ENCODE data around the gene MCM5.

The MCM5 gene

GRCh38 chr22:35451592-35451991, 51.7 kb downstream of the MCM5 start:
- no peak overlapping the region for H3K4me3 ChIP-seq (ENCODE audit: low read length)
- no CpG with 5 or more reads among the region's 7 CpGs for WGBS (ENCODE audit: insufficient coverage, insufficient read length)
- H3K36me3 ChIP-seq (ENCODE audit: control insufficient read depth, insufficient read depth, low read length), result no peaks in the 10 kb centered on the region
- H3K9me3 ChIP-seq (ENCODE audit: control insufficient read depth, insufficient read depth, low read length), result no peaks in the 10 kb centered on the region
- no peak for DNase-seq (ENCODE audit: low read depth, low spot score)
- 0 out of 2 replicates have a peak, but pooled peaks cover 2% of the 10 kb centered on the region for H3K4me1 ChIP-seq (ENCODE audit: control insufficient read depth, insufficient read depth, low read length)
- no peak overlapping the region for H3K27ac ChIP-seq (ENCODE audit: low read length)
- H3K27me3 ChIP-seq (ENCODE audit: control insufficient read depth, insufficient read depth, low read length), result no peaks in the 10 kb centered on the region

GRCh38 chr22:35452351-35452781, 52.4 kb downstream of the MCM5 start:
- WGBS (ENCODE audit: insufficient coverage, insufficient read length), result no CpG with 5 or more reads among the region's 15 CpGs

GRCh38 chr22:35452810-35453743, 53.1 kb downstream of the MCM5 start:
- Histone ChIP-seq H3K4me1 (ENCODE audit: control insufficient read depth, insufficient read depth, low read length) (0 out of 2 replicates have a peak, but pooled peaks cover 2% of the 10 kb centered on the region), H3K36me3 (ENCODE audit: control insufficient read depth, insufficient read depth, low read length) (no peaks in the 10 kb centered on the region), H3K9me3 (ENCODE audit: control insufficient read depth, insufficient read depth, low read length) (no peaks in the 10 kb centered on the region), H3K4me3 (ENCODE audit: low read length) (no peak overlapping the region), H3K27me3 (ENCODE audit: control insufficient read depth, insufficient read depth, low read length) (no peaks in the 10 kb centered on the region), H3K27ac (ENCODE audit: low read length) (no peak overlapping the region)
- WGBS (ENCODE audit: insufficient coverage, insufficient read length), result no CpG with 5 or more reads among the region's 13 CpGs
- DNase-seq (ENCODE audit: low read depth, low spot score), result no peak

More at GRCh38 chr22:35452351-35452781, 52.4 kb downstream of the MCM5 start:
- H3K27ac ChIP-seq (ENCODE audit: low read length), result no peak overlapping the region
- H3K27me3 ChIP-seq (ENCODE audit: control insufficient read depth, insufficient read depth, low read length), result no peaks in the 10 kb centered on the region
- DNase-seq (ENCODE audit: low read depth, low spot score), result no peak
- no peaks in the 10 kb centered on the region for H3K9me3 ChIP-seq (ENCODE audit: control insufficient read depth, insufficient read depth, low read length)
- no peaks in the 10 kb centered on the region for H3K36me3 ChIP-seq (ENCODE audit: control insufficient read depth, insufficient read depth, low read length)
- H3K4me3 ChIP-seq (ENCODE audit: low read length), result no peak overlapping the region
- H3K4me1 ChIP-seq (ENCODE audit: control insufficient read depth, insufficient read depth, low read length), result 0 out of 2 replicates have a peak, but pooled peaks cover 2% of the 10 kb centered on the region

- no CpG with 5 or more reads among the region's 9 CpGs for WGBS (ENCODE audit: insufficient coverage, insufficient read length)
Measured at GRCh38 chr22:35454416-35455054, 54.6 kb downstream of the MCM5 start.

DNA sequence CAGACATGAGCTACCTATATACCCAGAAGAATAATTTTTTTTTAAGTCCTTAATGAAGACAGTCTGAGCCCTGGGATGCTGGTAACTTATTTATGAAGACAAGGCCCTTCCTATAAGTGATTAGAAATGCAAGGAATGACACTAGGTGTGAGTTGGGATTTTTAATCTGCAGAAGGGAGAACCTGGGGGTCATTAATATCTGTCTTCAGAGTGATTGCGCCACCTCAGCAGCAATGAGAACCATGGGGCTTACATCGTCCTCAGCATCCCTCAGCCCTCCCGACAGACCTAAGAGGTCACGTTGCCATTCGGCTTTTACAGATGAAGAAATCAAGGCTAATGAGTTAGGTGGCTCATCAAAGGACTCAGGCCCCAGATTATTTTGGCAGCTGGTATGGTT, 55.6 kb downstream of the MCM5 start:
- H3K4me3 ChIP-seq (ENCODE audit: low read length), result no peak overlapping the region
- no peaks in the 10 kb centered on the region for H3K27me3 ChIP-seq (ENCODE audit: control insufficient read depth, insufficient read depth, low read length)
- no CpG with 5 or more reads among the region's 5 CpGs for WGBS (ENCODE audit: insufficient coverage, insufficient read length)
- H3K27ac ChIP-seq (ENCODE audit: low read length), result no peak overlapping the region
- H3K36me3 ChIP-seq (ENCODE audit: control insufficient read depth, insufficient read depth, low read length), result no peaks in the 10 kb centered on the region
- DNase-seq (ENCODE audit: low read depth, low spot score), result no peak
- peaks cover 4% of the 10 kb centered on the region; the same call in 1 of the 2 replicates for H3K4me1 ChIP-seq (ENCODE audit: control insufficient read depth, insufficient read depth, low read length)
- H3K9me3 ChIP-seq (ENCODE audit: control insufficient read depth, insufficient read depth, low read length), result no peaks in the 10 kb centered on the region

More at GRCh38 chr22:35454416-35455054, 54.6 kb downstream of the MCM5 start:
- Histone ChIP-seq H3K9me3 (ENCODE audit: control insufficient read depth, insufficient read depth, low read length) (no peaks in the 10 kb centered on the region), H3K27ac (ENCODE audit: low read length) (no peak overlapping the region), H3K4me3 (ENCODE audit: low read length) (no peak overlapping the region), H3K4me1 (ENCODE audit: control insufficient read depth, insufficient read depth, low read length) (peaks cover 4% of the 10 kb centered on the region; the same call in 1 of the 2 replicates), H3K36me3 (ENCODE audit: control insufficient read depth, insufficient read depth, low read length) (no peaks in the 10 kb centered on the region), H3K27me3 (ENCODE audit: control insufficient read depth, insufficient read depth, low read length) (no peaks in the 10 kb centered on the region)
- no peak for DNase-seq (ENCODE audit: low read depth, low spot score)

- WGBS (ENCODE audit: insufficient coverage, insufficient read length), result no CpG with 5 or more reads among the region's 10 CpGs
- DNase-seq (ENCODE audit: low read depth, low spot score), result no peak
- H3K27me3 ChIP-seq (ENCODE audit: control insufficient read depth, insufficient read depth, low read length), result no peaks in the 10 kb centered on the region
- H3K4me3 ChIP-seq (ENCODE audit: low read length), result no peak overlapping the region
- no peaks in the 10 kb centered on the region for H3K9me3 ChIP-seq (ENCODE audit: control insufficient read depth, insufficient read depth, low read length)
- H3K4me1 ChIP-seq (ENCODE audit: control insufficient read depth, insufficient read depth, low read length), result peaks cover 4% of the 10 kb centered on the region; the same call in 1 of the 2 replicates
- H3K27ac ChIP-seq (ENCODE audit: low read length), result no peak overlapping the region
- no peaks in the 10 kb centered on the region for H3K36me3 ChIP-seq (ENCODE audit: control insufficient read depth, insufficient read depth, low read length)
Measured at GRCh38 chr22:35456757-35457156, 56.8 kb downstream of the MCM5 start.

DNA sequence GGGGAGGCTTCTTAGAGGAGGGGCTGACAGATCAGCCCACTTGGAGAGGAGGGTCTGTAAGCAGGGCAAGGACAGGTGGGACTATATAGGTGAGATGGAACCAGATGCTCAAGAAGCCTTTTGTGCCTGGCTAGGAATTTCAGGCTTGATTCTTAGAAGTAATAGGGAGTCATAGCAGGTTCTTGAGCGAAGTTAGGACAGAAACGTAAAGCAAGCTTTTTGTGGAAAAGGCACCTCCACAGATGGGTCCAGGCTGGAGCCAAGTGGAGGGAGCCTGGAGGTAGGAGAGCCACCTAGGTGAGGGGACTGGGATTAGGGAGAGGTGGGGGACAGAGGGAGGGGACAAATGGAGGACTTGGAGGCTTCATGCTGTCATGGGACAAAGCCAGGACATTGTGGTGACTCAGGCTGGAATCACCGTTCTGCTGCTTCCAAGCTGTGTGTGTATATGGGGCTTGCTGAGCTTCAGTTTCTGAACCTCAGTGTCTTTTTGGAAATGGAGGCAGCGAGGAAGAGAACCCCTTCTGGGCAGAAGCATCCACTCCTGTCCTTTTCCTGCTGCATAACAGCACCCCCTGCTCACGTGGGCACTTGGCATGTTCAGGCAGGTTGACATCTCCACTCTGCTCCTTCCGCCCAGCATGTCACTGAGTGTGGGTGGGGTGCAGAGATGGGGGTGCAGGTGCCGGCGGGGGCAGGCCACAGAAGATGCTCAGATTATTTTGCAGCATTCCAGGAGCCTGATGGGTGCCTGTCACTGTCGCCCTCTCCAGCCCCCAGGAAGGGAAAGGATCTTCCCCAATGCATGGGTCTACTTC, 58.0 kb downstream of the MCM5 start:
- no peak for DNase-seq (ENCODE audit: low read depth, low spot score)
- Histone ChIP-seq H3K4me1 (ENCODE audit: control insufficient read depth, insufficient read depth, low read length) (peaks cover 4% of the 10 kb centered on the region; the same call in 1 of the 2 replicates), H3K9me3 (ENCODE audit: control insufficient read depth, insufficient read depth, low read length) (no peaks in the 10 kb centered on the region), H3K27ac (ENCODE audit: low read length) (no peak overlapping the region), H3K4me3 (ENCODE audit: low read length) (no peak overlapping the region), H3K36me3 (ENCODE audit: control insufficient read depth, insufficient read depth, low read length) (no peaks in the 10 kb centered on the region), H3K27me3 (ENCODE audit: control insufficient read depth, insufficient read depth, low read length) (no peaks in the 10 kb centered on the region)
- WGBS (ENCODE audit: insufficient coverage, insufficient read length), result no CpG with 5 or more reads among the region's 9 CpGs

- H3K27me3 ChIP-seq (ENCODE audit: control insufficient read depth, insufficient read depth, low read length), result no peaks in the 10 kb centered on the region
- no peaks in the 10 kb centered on the region for H3K36me3 ChIP-seq (ENCODE audit: control insufficient read depth, insufficient read depth, low read length)
- WGBS (ENCODE audit: insufficient coverage, insufficient read length), result no CpG with 5 or more reads among the region's 18 CpGs
- peaks cover 4% of the 10 kb centered on the region; the same call in 1 of the 2 replicates for H3K4me1 ChIP-seq (ENCODE audit: control insufficient read depth, insufficient read depth, low read length)
- no peak overlapping the region for H3K4me3 ChIP-seq (ENCODE audit: low read length)
- no peak overlapping the region for H3K27ac ChIP-seq (ENCODE audit: low read length)
- DNase-seq (ENCODE audit: low read depth, low spot score), result no peak
- H3K9me3 ChIP-seq (ENCODE audit: control insufficient read depth, insufficient read depth, low read length), result no peaks in the 10 kb centered on the region
Measured at GRCh38 chr22:35458547-35459422, 58.8 kb downstream of the MCM5 start.

- no peak overlapping the region for H3K27ac ChIP-seq (ENCODE audit: low read length)
- no CpG with 5 or more reads among the region's 14 CpGs for WGBS (ENCODE audit: insufficient coverage, insufficient read length)
- H3K4me3 ChIP-seq (ENCODE audit: low read length), result no peak overlapping the region
- no peaks in the 10 kb centered on the region for H3K36me3 ChIP-seq (ENCODE audit: control insufficient read depth, insufficient read depth, low read length)
- DNase-seq (ENCODE audit: low read depth, low spot score), result no peak
- H3K27me3 ChIP-seq (ENCODE audit: control insufficient read depth, insufficient read depth, low read length), result no peaks in the 10 kb centered on the region
- H3K9me3 ChIP-seq (ENCODE audit: control insufficient read depth, insufficient read depth, low read length), result no peaks in the 10 kb centered on the region
- H3K4me1 ChIP-seq (ENCODE audit: control insufficient read depth, insufficient read depth, low read length), result peaks cover 4% of the 10 kb centered on the region; the same call in 1 of the 2 replicates
Measured at GRCh38 chr22:35459423-35459894, 59.5 kb downstream of the MCM5 start.

Data from iPS DF 6.9 (cell line).